ENCODE data around the gene FALEC. TPM values are rescaled to one million over a fixed set of nuclear protein-coding genes. Genes with fewer than 3 reads are reported as not detected.

Gene FALEC
- total and polyA plus RNA-seq, 2 experiments from 2014 or later = 1.7 TPM; not detected in 1

GRCh38 chr1:150516050-150516591 is 569 bp downstream of the FALEC start:
- H3K79me2 ChIP-seq (replicated peaks; ENCODE audit: insufficient read depth) = no peaks in the 10 kb centered on the region
- Mint-ChIP-seq H3K4me1 (peaks cover 8% of the 10 kb centered on the region), H3K9me3 (no peaks in the 10 kb centered on the region; the same call in 2 of the 3 replicates), H3K4me3 (peak overlapping the region; percentile 91), H3K27ac (peak overlapping the region; percentile 42; the same call in 1 of the 2 replicates), H3K27me3 (ENCODE audit: insufficient read depth, low read depth, poor library complexity) (peaks cover 20% of the 10 kb centered on the region), H3K36me3 (ENCODE audit: low read depth) (peaks cover 6% of the 10 kb centered on the region; the same call in 1 of the 3 replicates)
- TF ChIP-seq STAT1 (IDR thresholded peaks at IDR 0.05; ENCODE audit: unreplicated experiment) = no peak
- TF ChIP-seq ZNF462 (CRISPR knock-in tag; IDR thresholded peaks at IDR 0.05) = no peak
- no peak for TF ChIP-seq ZNF114 (CRISPR knock-in tag; IDR thresholded peaks at IDR 0.05)
- TF ChIP-seq JUNB (IDR thresholded peaks at IDR 0.05; ENCODE audit: unreplicated experiment) = no peak
- TF ChIP-seq ZNF331 (CRISPR knock-in tag; IDR thresholded peaks at IDR 0.05; ENCODE audit: low read depth) = no peak
- TF ChIP-seq CTCF (conservative IDR thresholded peaks at IDR 0.05; ENCODE audit: low read depth in 2 of 2) = no peak
- no peak for TF ChIP-seq NANOG (IDR thresholded peaks at IDR 0.05; ENCODE audit: borderline replicate concordance)
- TF ChIP-seq CREB1 (CRISPR knock-in tag; IDR thresholded peaks at IDR 0.05; ENCODE audit: low read depth) = no peak
- TF ChIP-seq POLR2AphosphoS5 (IDR thresholded peaks at IDR 0.05; ENCODE audit: low read depth) = no peak
- no peak for TF ChIP-seq EZH2 (IDR thresholded peaks at IDR 0.05; ENCODE audit: low read depth, unreplicated experiment)
- no peak for TF ChIP-seq ETS1 (IDR thresholded peaks at IDR 0.05)
- TF ChIP-seq EZH2phosphoT487 (IDR thresholded peaks at IDR 0.05; ENCODE audit: unreplicated experiment) = no peak
- TF ChIP-seq REST (IDR thresholded peaks at IDR 0.05; ENCODE audit: unreplicated experiment) = no peak
- peak overlapping the region; percentile 93 for H2AFZ ChIP-seq
- H3K9me2 ChIP-seq (ENCODE audit: insufficient read depth) = no peaks in the 10 kb centered on the region
- ATAC-seq (peak; percentile 35), DNase-seq (ENCODE audit: low spot score) (peak; percentile 58)
- H3K27me3 ChIP-seq (ENCODE audit: insufficient read depth) = no peaks in the 10 kb centered on the region
- no peaks in the 10 kb centered on the region for H4K20me1 ChIP-seq (replicated peaks; ENCODE audit: insufficient read depth)
- H3K27ac ChIP-seq (ENCODE audit: low read depth) = no peak overlapping the region; the same call in 1 of the 2 replicates
- H3K4me2 ChIP-seq = peak overlapping the region; percentile 91
- H3F3A ChIP-seq (replicated peaks; ENCODE audit: low read depth) = 0 out of 2 replicates have a peak, but pooled peaks cover 17% of the 10 kb centered on the region
- no peaks in the 10 kb centered on the region for H3K36me3 ChIP-seq (ENCODE audit: insufficient read depth)
- peaks cover 7% of the 10 kb centered on the region; the same call in 1 of the 2 replicates for H3K4me1 ChIP-seq (ENCODE audit: insufficient read depth)
- peak overlapping the region; percentile 81 for H3K4me3 ChIP-seq

All from GM23338 (cell line).